Endodermal cell (in vitro differentiated cells): Measurements from ENCODE around the gene TNFSF8. TPM values are rescaled to one million over a fixed set of nuclear protein-coding genes. Genes with fewer than 3 reads are reported as not detected.

ENCODE experiments used
- DNase-seq: peaks from one replicate; pipeline ENCODE4 v3.0.0-alpha.2; 2017
- H3K27ac ChIP-seq: 2 replicates; pipeline ENCODE4 v1.5.1; 2013; ENCODE audit warnings: mild to moderate bottlenecking, low read depth, low read length, moderate library complexity
- H3K27me3 ChIP-seq: 2 replicates; pipeline ENCODE4 v1.6.1; 2013; ENCODE audit warnings: mild to moderate bottlenecking, low read length, moderate library complexity; ENCODE audit not compliant: insufficient read depth, control insufficient read depth, poor library complexity, severe bottlenecking
- H3K36me3 ChIP-seq: 2 replicates; pipeline ENCODE4 v1.7.0; 2013; ENCODE audit warnings: mild to moderate bottlenecking, low read length, moderate library complexity; ENCODE audit not compliant: control insufficient read depth, insufficient read depth
- H3K4me1 ChIP-seq: one replicate; pipeline ENCODE4 v1.7.0; 2013; ENCODE audit warnings: low read length; ENCODE audit not compliant: control insufficient read depth, insufficient read depth
- H3K4me3 ChIP-seq: 2 replicates; pipeline ENCODE4 v1.5.1; 2013; ENCODE audit warnings: mild to moderate bottlenecking, low read length, moderate library complexity
- H3K9ac ChIP-seq: 2 replicates; pipeline ENCODE4 v1.6.1; 2013; ENCODE audit warnings: mild to moderate bottlenecking, low read length, moderate library complexity; ENCODE audit not compliant: poor library complexity, severe bottlenecking; ENCODE audit errors: extremely low read depth
- H3K9me3 ChIP-seq: 2 replicates; pipeline ENCODE4 v1.6.1; 2013; ENCODE audit warnings: mild to moderate bottlenecking, low read length, moderate library complexity; ENCODE audit not compliant: control insufficient read depth
- H3K27ac Mint-ChIP-seq: 2 replicates; pipeline ENCODE4 v1.8.0; 2020; ENCODE audit warnings: mixed read lengths
- H3K27me3 Mint-ChIP-seq: 2 replicates; pipeline ENCODE4 v1.8.0; 2021; ENCODE audit warnings: mild to moderate bottlenecking, mixed read lengths; ENCODE audit not compliant: insufficient read depth
- H3K36me3 Mint-ChIP-seq: 2 replicates; pipeline ENCODE4 v1.8.0; 2020; ENCODE audit warnings: low read depth, mixed read lengths
- H3K4me1 Mint-ChIP-seq: 2 replicates; pipeline ENCODE4 v1.8.0; 2020; ENCODE audit warnings: mixed read lengths
- H3K4me3 Mint-ChIP-seq: 2 replicates; pipeline ENCODE4 v1.8.0; 2020; ENCODE audit warnings: mild to moderate bottlenecking, moderate library complexity, mixed read lengths
- H3K9me3 Mint-ChIP-seq: 2 replicates; pipeline ENCODE4 v1.8.0; 2020; ENCODE audit warnings: mild to moderate bottlenecking, mixed read lengths
- WGBS, 2 experiments: methylation state at CpG; one replicate each; pipeline versions ENCODE4 v1.1.5 to v1.1.7; 2013; ENCODE audit warnings: missing lambda C conversion rate in 2 of 2, mixed read lengths in 1 of 2; ENCODE audit not compliant: insufficient coverage in 1 of 2, insufficient read length in 1 of 2; 5-methylcytosine and 5-hydroxymethylcytosine counted together
- total RNA-seq, 2 donors: library from RNA; stranded (reverse); fragmentation: NEBNext Ultra II Directional in 1 of 2; extraction: Animal tissue kit (Norgen Biotek cat#: 25700) in 1 of 2; gene quantifications; 2 replicates in 1 of 2; 3 replicates in 1 of 2; pipeline ENCODE4 v1.2.1, GENCODE V29; 2021
- TF ChIP-seq, protein P1 (sequence below): fragments of 200-600 bp; sonication (generic); conservative IDR thresholded peaks from 2 replicates; pipeline ENCODE4 v1.5.0; 2021; ENCODE audit warnings: antibody characterized with exemption, mild to moderate bottlenecking

The TNFSF8 gene
- total RNA-seq, 2 donors from 2014 or later = not detected

DNA sequence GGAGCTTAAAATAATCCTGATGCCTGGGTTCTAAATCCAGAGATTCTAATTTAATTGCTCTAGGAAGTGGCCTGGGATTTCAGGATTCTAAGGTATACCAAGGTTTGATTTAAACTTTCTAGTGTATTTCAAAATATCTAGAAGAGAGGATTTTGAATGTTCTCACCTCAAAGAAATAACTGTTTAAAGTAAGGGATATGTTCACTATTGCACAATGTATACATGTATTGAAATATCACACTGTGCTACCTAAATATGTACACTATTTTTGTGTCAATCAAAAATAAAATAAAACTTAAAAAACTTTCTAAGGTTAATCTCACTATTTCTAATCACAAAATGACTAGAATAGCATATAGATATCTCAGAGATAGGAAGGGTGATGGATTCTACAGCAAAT lies 34.0 kb downstream of the TNFSF8 start:
- Mint-ChIP-seq H3K4me1 (peaks cover 5% of the 10 kb centered on the region), H3K4me3 (no peak overlapping the region), H3K27ac (no peak overlapping the region), H3K36me3 (no peaks in the 10 kb centered on the region), H3K9me3 (no peaks in the 10 kb centered on the region), H3K27me3 (peaks cover 2% of the 10 kb centered on the region)
- Histone ChIP-seq H3K9me3 (no peaks in the 10 kb centered on the region), H3K4me3 (no peak overlapping the region), H3K9ac (no peak overlapping the region), H3K27ac (no peak overlapping the region), H3K36me3 (no peaks in the 10 kb centered on the region), H3K27me3 (no peaks in the 10 kb centered on the region), H3K4me1 (peaks cover 8% of the 10 kb centered on the region)
- DNase-seq = no peak
- TF ChIP-seq, protein P1, sequence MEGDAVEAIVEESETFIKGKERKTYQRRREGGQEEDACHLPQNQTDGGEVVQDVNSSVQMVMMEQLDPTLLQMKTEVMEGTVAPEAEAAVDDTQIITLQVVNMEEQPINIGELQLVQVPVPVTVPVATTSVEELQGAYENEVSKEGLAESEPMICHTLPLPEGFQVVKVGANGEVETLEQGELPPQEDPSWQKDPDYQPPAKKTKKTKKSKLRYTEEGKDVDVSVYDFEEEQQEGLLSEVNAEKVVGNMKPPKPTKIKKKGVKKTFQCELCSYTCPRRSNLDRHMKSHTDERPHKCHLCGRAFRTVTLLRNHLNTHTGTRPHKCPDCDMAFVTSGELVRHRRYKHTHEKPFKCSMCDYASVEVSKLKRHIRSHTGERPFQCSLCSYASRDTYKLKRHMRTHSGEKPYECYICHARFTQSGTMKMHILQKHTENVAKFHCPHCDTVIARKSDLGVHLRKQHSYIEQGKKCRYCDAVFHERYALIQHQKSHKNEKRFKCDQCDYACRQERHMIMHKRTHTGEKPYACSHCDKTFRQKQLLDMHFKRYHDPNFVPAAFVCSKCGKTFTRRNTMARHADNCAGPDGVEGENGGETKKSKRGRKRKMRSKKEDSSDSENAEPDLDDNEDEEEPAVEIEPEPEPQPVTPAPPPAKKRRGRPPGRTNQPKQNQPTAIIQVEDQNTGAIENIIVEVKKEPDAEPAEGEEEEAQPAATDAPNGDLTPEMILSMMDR = no peak

DNA sequence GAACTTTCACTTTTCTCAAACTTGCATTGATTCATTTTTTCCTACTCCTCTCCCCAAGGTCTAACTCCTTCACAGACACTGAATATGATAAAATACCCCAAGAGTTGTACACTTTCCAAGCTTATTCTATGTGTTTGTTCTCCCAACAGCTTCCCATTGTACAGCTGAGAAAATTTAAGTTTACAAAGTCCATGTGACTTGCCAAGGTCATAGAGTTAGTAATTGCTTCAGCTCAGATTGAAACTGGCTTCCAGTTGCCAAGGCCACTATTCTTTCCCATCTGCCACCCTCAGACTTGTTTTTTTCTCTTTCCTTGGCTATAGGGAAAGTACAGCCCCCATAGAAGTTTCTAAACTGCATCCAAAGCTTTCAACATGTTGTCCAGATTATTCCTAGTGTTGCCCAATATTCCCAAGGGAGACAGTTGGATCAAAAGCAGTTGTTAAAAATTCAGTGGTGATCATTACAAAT lies 34.8 kb downstream of the TNFSF8 start:
- H3K27me3 ChIP-seq = no peaks in the 10 kb centered on the region
- H3K36me3 ChIP-seq = no peaks in the 10 kb centered on the region
- no peaks in the 10 kb centered on the region for H3K9me3 Mint-ChIP-seq
- no peak overlapping the region for H3K4me3 ChIP-seq
- TF ChIP-seq, protein P1 = no peak
- no peaks in the 10 kb centered on the region for H3K36me3 Mint-ChIP-seq
- H3K4me3 Mint-ChIP-seq = no peak overlapping the region
- H3K4me1 ChIP-seq = peaks cover 8% of the 10 kb centered on the region
- peaks cover 5% of the 10 kb centered on the region for H3K4me1 Mint-ChIP-seq
- H3K9me3 ChIP-seq = no peaks in the 10 kb centered on the region
- H3K9ac ChIP-seq = no peak overlapping the region
- H3K27me3 Mint-ChIP-seq = peaks cover 2% of the 10 kb centered on the region
- no peak for DNase-seq
- H3K27ac ChIP-seq = no peak overlapping the region
- no peak overlapping the region for H3K27ac Mint-ChIP-seq

DNA sequence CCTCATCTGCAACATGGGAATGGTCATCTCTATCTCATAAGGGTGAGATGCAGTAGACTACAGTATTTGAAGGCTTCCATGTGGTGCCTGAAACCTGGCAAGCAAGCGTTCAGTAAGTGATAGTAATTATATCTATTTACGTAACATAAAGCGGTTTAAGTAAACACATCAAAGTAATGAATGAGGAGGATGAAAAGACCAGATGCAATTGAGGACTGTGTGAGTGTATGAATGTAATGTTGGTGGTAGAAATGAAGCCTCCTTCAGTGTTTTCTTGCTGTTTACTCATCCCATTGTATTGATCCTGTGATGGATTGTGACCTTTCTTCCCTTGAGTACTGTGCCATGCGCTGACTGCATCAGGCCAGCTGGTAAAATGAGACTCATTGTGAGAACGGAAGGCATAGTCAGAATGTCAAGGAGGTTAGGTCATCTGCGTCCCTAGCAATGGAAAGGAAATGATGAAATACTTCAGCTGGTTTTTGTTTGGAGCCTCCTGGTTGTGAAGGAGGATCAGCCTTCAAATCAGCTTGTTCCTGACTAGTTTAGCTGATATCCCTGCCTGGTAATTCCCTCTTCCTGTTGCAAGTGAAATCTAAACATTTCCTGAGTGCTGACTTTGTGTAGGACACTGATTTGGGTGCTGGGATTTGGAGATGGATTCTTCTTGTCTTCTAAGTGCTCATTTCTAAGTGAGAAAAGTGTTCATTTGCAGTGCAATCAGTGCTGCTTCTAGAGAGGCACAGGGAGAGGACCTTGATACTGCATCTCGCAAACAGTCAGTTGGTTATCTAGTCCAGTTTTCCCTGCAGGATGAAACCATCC lies 35.6 kb downstream of the TNFSF8 start:
- Histone ChIP-seq H3K9me3 (no peaks in the 10 kb centered on the region), H3K4me1 (peaks cover 8% of the 10 kb centered on the region), H3K9ac (no peak overlapping the region), H3K36me3 (no peaks in the 10 kb centered on the region), H3K27ac (peak overlapping the region; percentile 59), H3K27me3 (no peaks in the 10 kb centered on the region), H3K4me3 (no peak overlapping the region)
- TF ChIP-seq, protein P1 = no peak
- Mint-ChIP-seq H3K36me3 (no peaks in the 10 kb centered on the region), H3K27me3 (peaks cover 2% of the 10 kb centered on the region), H3K4me3 (no peak overlapping the region), H3K27ac (no peak overlapping the region), H3K9me3 (no peaks in the 10 kb centered on the region), H3K4me1 (peaks cover 5% of the 10 kb centered on the region)
- peak; percentile 52 for DNase-seq
- 81 to 85% methylated on average over 6 to 7 of the region's 7 CpGs for WGBS, 2 experiments
